Jurkat, Clone E6-1 (cell line): Measurements from ENCODE around the gene SIGLEC11.
"Not testable (repeated sequence)": the region's sequence is repeated elsewhere in the genome, so short reads cannot be mapped to it uniquely, and the experiment has no call there.

Source experiments
- DNase-seq: peaks from one replicate; pipeline ENCODE4 v3.0.0-alpha.2; 2011; ENCODE audit warnings: low read depth, low spot score
- H3K4me3 ChIP-seq: 2 replicates; pipeline ENCODE4 v1.5.1; 2011; ENCODE audit warnings: mild to moderate bottlenecking, low read length, control low read depth, moderate library complexity

Gene SIGLEC11

GRCh38 chr19:49953416-49953815 is 7.6 kb downstream of the SIGLEC11 start:
- DNase-seq, result no peak
- no peak overlapping the region for H3K4me3 ChIP-seq

- no peak for DNase-seq
- no peak overlapping the region for H3K4me3 ChIP-seq
These were observed 8.1 kb downstream of the SIGLEC11 start for GRCh38 chr19:49952906-49953305.

- no peak for DNase-seq
- H3K4me3 ChIP-seq, result no peak overlapping the region
These were observed 8.5 kb downstream of the SIGLEC11 start for GRCh38 chr19:49952479-49952836.

GRCh38 chr19:49951806-49952478 is 9.0 kb downstream of the SIGLEC11 start:
- H3K4me3 ChIP-seq, result no peak overlapping the region

GRCh38 chr19:49950956-49951526 is 9.9 kb downstream of the SIGLEC11 start:
- no peak for DNase-seq
- no peak overlapping the region for H3K4me3 ChIP-seq

More at GRCh38 chr19:49951806-49952478, 9.0 kb downstream of the SIGLEC11 start:
- DNase-seq, result no peak

- no peak for DNase-seq
- no peak overlapping the region for H3K4me3 ChIP-seq
These were observed 10.4 kb downstream of the SIGLEC11 start for GRCh38 chr19:49950590-49950948.

- no peak overlapping the region for H3K4me3 ChIP-seq
- DNase-seq, result no peak
These were observed 11.0 kb downstream of the SIGLEC11 start for GRCh38 chr19:49949742-49950589.

- H3K4me3 ChIP-seq, result no peak overlapping the region
- no peak for DNase-seq
These were observed 14.6 kb downstream of the SIGLEC11 start for GRCh38 chr19:49946415-49946814.

GRCh38 chr19:49944567-49944966 is 16.4 kb downstream of the SIGLEC11 start:
- H3K4me3 ChIP-seq, DNase-seq: not testable (repeated sequence)

- DNase-seq, result peak; percentile 60
- no peak overlapping the region for H3K4me3 ChIP-seq
These were observed 20.5 kb downstream of the SIGLEC11 start for GRCh38 chr19:49940482-49940791.

- DNase-seq, result no peak
- H3K4me3 ChIP-seq, result no peak overlapping the region
These were observed 21.1 kb downstream of the SIGLEC11 start for GRCh38 chr19:49939721-49940481.

GRCh38 chr19:49938662-49939061 is 22.3 kb downstream of the SIGLEC11 start:
- no peak overlapping the region for H3K4me3 ChIP-seq
- no peak for DNase-seq

- H3K4me3 ChIP-seq, result no peak overlapping the region
- DNase-seq, result no peak
These were observed 23.1 kb downstream of the SIGLEC11 start for GRCh38 chr19:49937750-49938381.

- no peak for DNase-seq
- no peak overlapping the region for H3K4me3 ChIP-seq
These were observed 24.4 kb downstream of the SIGLEC11 start for GRCh38 chr19:49936549-49936948.

- H3K4me3 ChIP-seq, result no peak overlapping the region
- no peak for DNase-seq
These were observed 27.3 kb downstream of the SIGLEC11 start for GRCh38 chr19:49933643-49934042.

GRCh38 chr19:49932731-49933131 is 28.2 kb downstream of the SIGLEC11 start:
- H3K4me3 ChIP-seq, result peak overlapping the region; percentile 4; the same call in 1 of the 2 replicates
- peak; percentile 86 for DNase-seq

- H3K4me3 ChIP-seq, result no peak overlapping the region
- DNase-seq, result no peak
These were observed 28.9 kb downstream of the SIGLEC11 start for GRCh38 chr19:49932041-49932451.

GRCh38 chr19:49931293-49932040 is 29.5 kb downstream of the SIGLEC11 start:
- no peak overlapping the region for H3K4me3 ChIP-seq
- DNase-seq, result no peak
